Activated T-helper 1 cell treated with Interleukin-2 at 50 U/mL for 16 hours (primary cell): ENCODE results near the gene SERPINH1.

Experiments used
- DNase-seq: peaks from one replicate; pipeline ENCODE4 v3.0.0-alpha.2; 2020; ENCODE audit warnings: low read depth

SERPINH1 gene

DNA sequence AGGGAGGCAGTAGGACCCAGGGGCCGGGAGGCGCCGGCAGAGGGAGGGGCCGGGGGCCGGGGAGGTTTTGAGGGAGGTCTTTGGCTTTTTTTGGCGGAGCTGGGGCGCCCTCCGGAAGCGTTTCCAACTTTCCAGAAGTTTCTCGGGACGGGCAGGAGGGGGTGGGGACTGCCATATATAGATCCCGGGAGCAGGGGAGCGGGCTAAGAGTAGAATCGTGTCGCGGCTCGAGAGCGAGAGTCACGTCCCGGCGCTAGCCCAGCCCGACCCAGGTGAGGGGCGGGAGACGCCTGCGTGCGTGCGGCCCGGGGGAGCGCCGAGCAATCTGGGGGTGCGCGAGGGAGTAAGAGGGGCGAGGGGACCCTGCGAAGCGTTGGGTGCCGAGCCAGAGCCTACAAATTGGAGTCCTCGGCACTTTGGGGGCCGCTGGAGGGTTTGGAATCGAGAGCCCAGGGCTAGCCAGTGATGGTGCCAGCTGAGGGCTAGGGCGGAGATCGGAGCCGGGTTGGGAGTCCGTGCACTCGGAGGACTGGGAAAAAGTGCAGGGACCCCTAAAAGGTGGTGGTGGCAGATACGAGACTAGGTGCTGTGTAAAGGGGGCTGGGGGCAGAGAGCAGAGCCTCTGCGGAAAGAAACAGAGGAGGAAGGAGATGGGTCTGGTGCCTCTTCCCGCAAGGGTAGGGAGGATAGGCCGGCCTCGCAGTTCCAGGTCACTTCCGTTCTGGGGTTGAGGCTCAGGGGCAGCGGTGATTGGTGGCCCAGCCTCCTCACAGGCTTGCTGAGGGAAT, at the start of gene SERPINH1:
SERPINH1 (plus strand) TSS at position 206 of the 788 bp plus-strand sequence. CDS start 4,097 bp downstream, outside the sequence.
- DNase-seq = peak; percentile 39

DNA sequence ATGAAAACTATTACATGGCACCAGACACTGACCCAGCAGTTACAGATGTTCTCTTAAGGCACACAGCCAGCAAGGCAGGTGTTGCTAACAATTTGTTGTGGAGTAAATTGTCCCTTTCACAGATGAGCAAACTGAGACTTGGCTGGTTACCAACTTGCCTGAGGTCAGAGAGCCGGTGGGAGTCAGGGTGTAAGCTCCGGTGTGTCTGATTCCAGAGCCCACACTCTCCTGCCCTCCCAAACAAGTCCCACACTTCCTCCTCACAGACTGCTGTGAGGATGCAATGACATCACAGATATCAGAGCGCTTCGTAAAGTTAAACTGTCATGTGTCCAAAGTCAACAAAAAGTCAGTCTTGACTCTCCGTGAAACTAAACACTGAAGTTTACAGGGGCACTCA, 48.8 kb upstream of the SERPINH1 start:
- no peak for DNase-seq

DNA sequence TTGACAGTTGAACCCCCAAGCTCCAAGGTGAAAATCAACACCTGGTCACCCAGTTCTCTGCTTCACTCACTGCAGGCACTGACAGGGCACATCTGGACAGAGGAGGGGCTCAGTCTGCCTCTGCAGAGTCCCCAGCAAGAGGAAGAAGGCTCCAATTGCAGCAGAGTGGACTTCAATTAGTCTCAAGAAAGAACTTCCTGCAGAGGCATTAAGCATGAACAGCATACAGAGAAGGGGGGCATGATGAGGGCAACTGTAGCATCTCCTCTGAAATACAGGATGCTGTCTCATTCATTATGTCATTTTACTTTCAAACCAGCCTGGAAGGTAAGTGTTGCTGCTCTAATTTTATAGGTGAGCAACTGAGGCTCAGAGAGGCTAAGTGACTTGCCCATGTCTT, 47.5 kb upstream of the SERPINH1 start:
- no peak for DNase-seq

DNA sequence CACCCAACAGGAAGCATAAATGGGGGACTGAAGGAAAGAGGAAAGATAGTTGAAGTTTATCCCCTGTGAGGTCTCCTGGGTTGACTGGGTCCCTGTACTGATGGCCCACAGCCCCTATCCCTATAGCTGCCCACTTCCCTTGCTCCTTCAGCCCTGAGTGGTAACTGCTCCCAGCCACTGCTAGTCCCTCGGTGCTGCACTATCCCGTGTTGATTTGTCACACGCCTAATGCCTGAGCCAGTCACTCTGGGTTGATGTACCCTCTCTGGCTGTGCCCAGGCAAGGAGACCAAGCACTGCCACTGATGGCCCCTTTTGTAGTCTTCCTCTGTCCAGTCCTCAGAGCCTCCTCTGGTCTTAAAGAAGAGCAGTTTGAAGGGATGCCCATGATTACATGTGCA, 45.9 kb upstream of the SERPINH1 start:
- DNase-seq = no peak

DNA sequence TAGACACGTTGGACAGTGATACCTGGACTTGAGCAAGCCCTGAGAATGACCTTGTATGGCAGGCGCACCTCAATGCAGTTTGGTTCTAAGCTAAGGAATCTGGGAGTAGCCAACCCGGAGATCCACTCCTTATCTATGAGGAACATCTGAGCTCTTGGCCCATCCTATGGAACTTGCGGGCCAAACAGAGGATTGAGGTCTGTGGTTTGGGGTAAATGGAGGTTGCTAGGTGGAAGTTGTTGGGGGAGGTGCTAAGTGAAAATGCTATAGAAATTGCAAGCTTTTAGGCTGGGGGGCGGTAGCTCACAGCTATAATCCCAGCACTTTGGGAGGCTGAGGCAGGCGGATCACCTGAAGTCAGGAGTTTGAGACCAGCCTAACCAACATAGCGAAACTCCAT, 45.2 kb upstream of the SERPINH1 start:
- no peak for DNase-seq

DNA sequence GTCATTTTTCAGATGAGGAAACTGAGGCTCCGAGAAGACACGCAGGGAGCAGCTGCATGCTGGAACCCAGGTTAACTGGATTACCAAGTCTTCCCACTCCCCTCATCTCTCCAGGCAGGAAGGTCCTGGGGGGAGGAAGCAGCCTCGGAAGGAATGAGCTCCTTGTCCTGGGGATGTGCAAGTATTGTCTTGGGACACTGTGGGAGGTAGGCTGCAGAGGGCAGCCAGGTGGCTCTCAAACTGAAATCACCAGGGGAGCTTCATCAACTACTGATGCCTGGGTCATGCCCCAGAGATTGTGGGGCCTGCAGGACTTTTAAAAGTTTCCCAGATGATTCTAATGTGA, 43.9 kb upstream of the SERPINH1 start:
- no peak for DNase-seq

DNA sequence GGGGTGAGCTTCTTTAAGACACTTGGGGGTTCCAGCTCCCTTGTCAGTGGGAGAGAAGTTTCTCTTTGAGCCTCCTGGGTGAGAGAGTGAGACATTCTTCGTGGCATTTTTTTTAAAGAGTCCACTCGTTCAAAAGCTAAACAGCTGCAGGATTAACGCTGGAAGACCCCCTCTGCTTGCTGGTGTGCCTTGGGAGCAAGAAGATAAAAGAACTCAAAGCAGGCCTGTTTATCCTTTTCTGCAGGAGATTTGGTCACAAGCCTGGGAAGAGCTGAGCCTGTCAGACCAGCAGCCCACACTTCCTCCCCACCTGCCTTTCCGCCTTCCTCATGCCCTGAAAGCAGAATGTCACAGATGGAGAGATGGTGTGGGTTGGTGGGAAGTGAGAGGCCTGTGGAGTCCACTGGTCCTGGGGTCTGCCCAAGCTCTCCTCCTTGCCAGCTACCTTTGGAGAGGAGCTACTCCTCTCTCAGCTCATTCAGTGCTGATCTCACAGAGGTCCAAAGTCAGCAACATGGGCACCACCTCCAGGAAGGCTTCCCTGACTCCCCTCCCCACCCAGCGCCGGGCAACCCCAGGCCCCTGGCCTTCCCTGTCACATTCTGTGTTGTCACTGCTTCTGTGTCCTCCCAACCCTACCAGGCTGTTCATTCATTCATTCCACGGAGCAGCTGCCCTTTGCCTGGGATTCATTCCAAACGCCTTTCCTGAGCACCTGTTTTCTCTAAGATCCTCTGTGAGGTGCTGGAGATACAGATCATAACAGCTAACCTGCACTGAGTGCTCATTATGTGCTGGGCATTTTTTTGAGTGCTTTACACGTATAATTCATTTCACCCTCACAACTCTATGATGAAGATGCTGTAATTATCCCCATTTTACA, 43.0 kb upstream of the SERPINH1 start:
- no peak for DNase-seq

DNA sequence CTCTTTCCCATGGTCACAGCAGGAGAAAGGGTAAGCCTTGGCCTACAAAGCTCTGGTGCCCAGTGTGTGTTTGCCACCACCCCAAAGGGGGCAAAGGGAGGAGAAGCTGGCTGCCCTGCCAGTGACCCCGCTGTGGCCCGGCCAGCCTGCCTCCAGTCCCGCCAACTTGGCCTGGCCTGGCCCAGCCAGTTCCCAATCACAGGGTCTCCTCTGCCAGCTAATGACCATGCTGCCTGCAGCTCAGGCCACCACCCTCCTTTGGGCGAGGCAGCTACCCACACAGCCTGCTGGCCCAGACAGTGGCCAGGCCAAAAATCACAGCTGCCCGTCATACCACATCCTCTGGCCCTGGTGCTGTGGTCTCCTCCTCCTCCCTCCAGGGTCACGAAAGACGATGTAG, 41.4 kb upstream of the SERPINH1 start:
- no peak for DNase-seq

DNA sequence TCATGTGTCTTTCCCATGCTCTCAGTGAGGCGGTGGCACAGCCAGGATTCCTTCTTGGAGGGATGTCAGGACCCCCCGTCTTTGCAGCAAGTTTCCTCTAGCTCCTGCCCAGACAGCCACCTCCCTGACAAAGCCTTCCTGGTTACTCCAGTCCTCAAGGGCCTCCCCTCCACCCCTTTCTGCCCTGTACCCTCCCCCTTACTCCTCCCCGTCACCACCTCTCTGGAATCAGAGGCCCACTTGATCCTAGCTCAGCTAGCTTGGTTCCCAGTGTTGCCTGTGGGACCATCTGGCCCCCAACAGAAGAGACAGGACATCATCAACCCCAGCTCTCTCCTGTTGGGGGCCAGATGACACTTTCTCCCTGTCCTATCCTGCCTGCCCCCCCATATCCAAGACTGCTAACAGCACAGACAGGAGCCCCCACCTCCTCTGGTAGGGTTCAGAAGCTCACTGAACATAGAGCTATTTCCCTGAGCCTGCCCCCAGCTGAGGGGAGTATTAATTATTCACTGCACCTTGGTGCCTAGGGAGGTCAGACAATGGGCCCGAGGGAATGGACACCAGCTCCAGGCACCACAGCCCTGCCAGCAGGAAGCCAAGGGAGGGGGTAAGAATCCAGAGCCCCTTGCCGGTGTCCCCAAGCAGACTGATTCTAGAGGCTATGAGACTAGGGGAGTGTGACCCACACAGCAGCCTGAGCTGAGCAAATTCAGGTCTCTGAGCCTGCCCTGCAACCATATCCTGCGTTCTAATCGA, 39.6 kb upstream of the SERPINH1 start:
- no peak for DNase-seq

DNA sequence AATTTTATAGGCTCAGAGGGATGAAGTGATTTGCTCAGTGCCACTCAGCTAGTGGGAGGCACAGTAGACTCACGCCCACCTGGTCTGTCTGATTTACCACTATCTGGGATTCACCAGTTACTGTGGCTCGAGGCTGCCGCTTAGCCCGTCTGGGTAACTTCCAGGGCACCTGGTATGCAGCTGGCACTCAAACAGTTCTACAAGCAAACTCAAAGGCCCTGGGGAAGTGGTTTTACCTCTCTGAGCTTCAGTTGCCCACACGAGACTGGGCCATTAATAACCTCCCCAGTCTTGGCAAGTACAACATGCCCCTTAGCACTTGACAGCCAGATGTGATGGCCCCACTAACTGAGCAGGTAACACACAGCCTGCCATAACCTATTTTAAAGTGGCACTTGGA, 38.9 kb upstream of the SERPINH1 start:
- DNase-seq = no peak

DNA sequence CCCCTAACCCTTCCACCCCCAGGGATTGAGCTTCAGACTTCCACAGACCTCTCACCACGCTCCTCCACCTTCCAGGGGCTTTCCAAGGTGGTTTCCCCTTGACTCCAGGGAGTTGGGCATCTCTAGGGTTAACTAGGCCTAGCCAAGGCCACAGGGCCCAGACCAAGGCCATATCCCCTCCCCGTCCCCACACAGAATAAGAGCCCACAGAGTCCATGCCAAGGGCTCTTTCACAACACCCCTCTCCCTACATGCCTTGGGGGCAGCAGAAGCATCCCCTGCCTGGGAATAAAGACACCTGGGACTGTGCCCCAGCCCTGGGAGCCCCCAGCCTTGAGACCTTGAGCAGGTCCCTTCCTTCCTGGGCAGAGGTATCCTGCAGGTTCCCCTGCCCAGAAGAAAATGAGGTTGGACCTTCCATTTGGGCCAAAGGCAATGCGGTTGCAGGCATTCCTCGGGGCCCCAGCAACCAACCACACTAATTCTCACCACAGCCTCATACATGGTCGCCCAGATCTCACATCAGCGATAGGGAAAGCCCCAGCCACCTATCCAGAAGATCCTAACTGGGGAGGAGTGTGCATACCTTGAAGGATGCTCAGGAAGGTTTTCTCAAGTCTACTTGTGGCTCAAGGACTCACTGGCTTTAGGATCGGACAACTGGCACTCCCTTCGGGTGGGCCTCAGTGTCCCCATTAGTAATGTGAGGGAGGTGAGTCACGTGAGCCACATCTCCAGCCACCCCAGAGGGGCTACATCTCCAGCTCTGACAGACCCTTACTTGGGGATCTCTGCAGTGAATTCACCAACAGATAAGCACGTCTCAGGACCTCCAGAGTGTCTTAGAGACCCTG, 38.0 kb upstream of the SERPINH1 start:
- no peak for DNase-seq

DNA sequence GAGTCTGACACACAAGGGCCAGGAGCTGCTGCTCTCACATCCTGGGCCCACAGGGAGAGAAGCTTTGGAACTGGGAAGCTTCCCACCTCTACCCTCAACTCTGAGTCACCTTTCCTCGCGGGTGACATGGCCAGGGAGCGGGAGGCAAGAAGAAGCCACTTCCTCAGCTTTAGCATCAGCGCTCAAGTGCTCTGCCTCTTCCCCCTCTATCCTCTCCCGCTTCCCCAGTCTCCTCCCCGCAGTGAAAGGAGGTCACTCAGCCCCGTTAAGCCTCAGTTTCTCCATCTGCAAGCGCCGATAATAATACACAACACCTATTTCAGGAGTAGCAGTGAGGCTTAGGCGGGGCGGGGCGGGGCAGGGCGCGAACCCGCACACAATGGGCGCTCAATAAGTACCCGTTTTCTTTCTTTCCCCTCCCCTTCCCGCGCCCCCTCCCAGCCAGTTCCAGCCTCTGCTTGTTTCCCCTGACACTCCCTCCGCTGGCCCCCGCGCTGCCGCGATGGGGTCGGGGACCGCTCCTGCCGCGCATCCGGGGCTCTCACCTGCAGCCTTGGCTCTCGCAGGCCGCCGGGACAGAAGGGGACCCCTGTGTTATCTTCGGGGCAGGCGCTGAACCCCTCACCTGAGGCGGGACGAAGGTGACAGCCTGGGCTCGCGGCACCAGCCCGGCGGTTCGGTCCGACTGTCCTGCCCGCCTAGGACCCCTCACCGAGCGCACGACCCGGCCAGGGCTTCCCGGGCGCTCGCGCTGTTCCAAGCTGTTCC, 37.2 kb upstream of the SERPINH1 start:
- no peak for DNase-seq

DNA sequence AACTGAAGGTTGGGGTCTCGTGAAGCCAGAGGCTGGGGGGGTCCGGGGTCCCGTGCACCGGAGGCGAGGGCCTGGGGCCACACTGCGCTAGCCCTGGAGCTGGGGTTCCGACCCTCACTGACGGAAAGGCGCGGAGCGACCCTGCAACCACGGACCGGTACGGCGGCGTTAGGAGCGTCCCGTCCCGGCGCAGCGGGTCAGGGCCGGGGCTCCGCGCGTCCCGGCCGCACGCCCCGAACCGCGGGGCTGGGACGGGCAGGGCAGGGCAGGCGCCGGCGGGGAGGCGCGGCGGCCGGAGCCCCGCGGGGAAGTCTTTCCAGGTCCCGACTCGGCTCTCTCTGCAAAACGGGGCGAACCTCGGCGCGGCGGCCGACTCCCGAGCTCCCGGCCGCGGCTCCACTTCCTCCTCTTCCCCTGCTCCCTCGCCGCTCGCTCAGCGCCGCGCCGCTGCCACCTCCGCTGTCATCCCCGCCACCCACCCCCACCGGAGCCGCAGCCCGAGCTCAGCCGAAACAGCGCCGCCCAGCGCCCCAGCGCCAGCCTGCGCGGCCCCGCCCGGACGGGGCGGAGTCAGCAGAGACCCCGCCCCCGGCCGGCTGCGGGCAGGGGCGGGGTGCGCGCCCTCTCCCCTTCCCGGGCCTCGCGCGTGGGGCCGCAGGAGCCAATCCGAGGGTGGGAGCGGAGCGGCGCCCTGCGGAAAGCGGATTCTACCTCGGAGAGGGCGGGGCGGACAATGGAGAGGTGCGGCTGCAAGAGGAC, 36.4 kb upstream of the SERPINH1 start, which contains the start of gene GDPD5:
GDPD5 (minus strand) TSS at position 509 of the 759 bp plus-strand sequence. CDS start 48,206 bp downstream, outside the sequence.
- peak; percentile 84 for DNase-seq

DNA sequence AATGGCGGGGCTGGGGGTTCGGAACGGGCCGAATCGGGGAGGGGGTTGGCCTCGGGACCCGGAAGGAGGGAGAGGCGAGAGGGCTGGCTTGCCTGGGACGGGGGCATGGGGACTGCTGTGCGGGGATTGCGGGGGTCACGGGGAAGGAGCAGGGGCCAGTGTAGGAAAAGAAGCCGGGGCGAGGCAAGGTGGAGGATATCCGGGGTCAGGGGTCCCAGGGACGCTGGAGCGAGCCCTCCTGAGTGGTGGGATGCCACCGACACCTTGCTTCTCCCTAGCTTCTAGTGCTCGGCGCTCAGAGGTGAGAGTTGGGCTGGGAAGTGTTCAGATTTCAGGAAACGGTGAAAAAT, 35.9 kb upstream of the SERPINH1 start:
- no peak for DNase-seq

DNA sequence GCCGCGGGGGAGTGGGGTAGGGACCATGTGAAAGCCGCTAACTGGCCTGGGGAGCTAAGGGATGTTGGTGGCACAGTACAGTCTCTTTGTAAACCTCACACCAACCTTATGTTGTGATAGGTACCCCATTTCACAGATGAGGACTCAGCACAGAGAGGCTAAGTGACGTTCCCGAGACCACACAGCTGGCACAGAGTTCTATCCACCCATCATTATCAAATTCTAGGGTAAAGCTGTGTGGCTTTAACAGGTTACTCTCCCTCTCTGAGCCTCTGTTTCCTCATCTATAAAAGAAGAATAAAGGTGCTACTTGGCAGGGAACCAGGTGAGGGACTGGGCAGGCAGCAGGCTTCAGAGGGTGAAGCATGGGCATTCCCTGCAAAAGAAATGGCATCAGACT, 34.9 kb upstream of the SERPINH1 start:
- DNase-seq = no peak

DNA sequence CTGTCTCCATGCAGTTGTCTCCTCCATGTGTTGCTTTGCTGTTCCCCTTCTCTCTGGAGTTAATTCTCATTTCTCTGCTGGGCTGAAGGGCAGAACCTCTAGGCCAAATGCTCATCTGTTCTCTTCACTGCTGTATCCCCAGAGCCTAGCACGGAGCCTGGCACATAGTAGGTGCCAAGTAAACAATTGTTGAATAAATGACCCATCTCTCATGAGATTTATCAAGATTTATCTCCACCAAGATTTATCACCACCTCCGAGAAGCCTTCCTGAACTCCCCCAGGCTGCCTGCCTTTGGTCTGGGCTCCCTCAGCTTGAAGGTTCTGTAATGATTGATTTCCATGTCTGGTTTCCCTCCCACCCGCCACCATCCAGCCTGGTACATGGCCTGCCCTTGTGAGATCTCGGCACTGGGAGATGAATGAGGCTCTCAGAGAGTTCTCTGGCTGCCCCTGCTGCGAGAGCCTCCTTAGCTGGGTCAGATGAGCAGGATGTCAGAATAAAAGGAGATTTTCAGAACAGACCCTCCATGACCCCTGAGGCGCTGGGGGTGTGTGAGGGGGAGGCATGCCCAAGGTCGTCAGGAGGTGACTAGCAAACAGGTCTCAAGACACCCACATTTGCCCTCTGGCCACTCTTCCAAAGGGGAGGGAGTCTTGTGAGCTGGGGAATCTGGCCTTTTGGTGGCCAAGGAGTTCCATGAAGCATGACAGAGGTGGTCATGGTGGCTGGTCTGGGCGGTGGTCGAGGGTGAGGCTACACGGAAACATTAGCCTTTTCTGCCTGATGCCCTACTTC, 33.9 kb upstream of the SERPINH1 start:
- DNase-seq = no peak

DNA sequence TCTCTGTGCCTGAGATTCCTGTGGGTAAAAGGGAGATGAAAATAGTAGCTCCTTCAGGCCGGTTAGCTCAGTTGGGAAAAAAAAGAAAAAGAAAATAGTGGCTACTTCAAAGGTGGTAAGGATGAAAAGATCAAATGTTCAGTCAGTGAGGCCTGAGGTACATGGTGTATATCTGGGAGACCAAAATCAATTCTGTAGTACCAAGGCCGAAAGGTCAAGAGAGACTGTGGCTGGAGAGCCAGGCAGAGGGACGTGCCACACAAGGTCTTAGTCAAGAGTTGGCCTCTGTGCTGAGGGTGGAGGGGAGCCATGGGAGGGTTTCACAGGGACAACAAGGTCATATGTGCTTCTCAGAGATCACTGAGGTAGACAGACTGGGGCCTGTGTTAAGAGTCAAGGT, 31.5 kb upstream of the SERPINH1 start:
- no peak for DNase-seq

DNA sequence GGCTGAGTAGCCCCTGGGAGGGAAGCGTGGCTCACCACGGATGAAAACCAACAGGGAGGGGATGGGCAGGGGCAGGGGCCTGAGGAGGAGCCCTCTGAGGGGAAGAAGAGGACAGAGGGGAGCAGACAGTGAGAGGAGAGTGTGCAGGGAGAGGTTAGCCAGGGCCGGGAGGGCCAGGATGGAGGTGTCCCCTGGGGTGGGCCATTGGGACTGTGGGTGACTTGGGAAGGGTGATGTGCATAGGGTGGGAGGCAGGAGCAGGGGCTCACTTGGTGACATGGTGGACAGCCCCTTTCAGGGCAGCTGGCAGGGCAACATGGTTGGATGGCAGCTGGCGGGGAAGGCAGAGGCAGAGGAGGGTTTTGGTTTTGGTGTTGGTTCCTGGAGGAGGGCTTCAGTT, 30.7 kb upstream of the SERPINH1 start:
- DNase-seq = no peak
